HFFc6 (cell line): Measurements from ENCODE around the gene BARX1. TPM values are rescaled to one million over a fixed set of nuclear protein-coding genes. Genes with fewer than 3 reads are reported as not detected.

Source experiments
- DNase-seq: peaks from one replicate; pipeline ENCODE4 v3.0.0-alpha.2; 2018
- H3K27ac Mint-ChIP-seq: 2 replicates; pipeline ENCODE4 v1.8.0; 2020; ENCODE audit warnings: mild to moderate bottlenecking, mixed read lengths
- H3K27me3 Mint-ChIP-seq: 2 replicates; pipeline ENCODE4 v1.8.0; 2021; ENCODE audit warnings: mild to moderate bottlenecking, moderate library complexity, mixed read lengths; ENCODE audit not compliant: insufficient read depth
- H3K36me3 Mint-ChIP-seq: 2 replicates; pipeline ENCODE4 v1.8.0; 2021; ENCODE audit warnings: low read depth, mixed read lengths
- H3K4me1 Mint-ChIP-seq: 2 replicates; pipeline ENCODE4 v1.8.0; 2020; ENCODE audit warnings: low read depth, mixed read lengths
- H3K4me3 Mint-ChIP-seq: 2 replicates; pipeline ENCODE4 v1.8.0; 2020; ENCODE audit warnings: mild to moderate bottlenecking, moderate library complexity, mixed read lengths
- H3K9me3 Mint-ChIP-seq: 2 replicates; pipeline ENCODE4 v1.8.0; 2020; ENCODE audit warnings: mild to moderate bottlenecking, mixed read lengths
- CTCF ChIP-seq: fragments of 200-600 bp; sonication (generic); IDR thresholded peaks from 2 replicates; pipeline ENCODE4 v1.5.0; 2021; ENCODE audit warnings: antibody characterized with exemption, mild to moderate bottlenecking
- total RNA-seq, 6 experiments: library from RNA; stranded (reverse); fragmentation: NEBNext Ultra II Directional; extraction: Animal tissue kit (Norgen Biotek cat#: 25700); gene quantifications; 2 replicates in 1 of 6; 3 replicates in 5 of 6; pipeline ENCODE4 v1.2.3, GENCODE V29; 2021

The BARX1 gene
- total RNA-seq, 6 experiments from 2014 or later = not detected

GRCh38 chr9:93906195-93906880 lies 48.8 kb downstream of the BARX1 start:
- TF ChIP-seq CTCF = no peak
- Mint-ChIP-seq H3K36me3 (no peaks in the 10 kb centered on the region), H3K9me3 (no peaks in the 10 kb centered on the region; the same call in 1 of the 2 replicates), H3K27me3 (peaks cover 17% of the 10 kb centered on the region), H3K4me1 (no peaks in the 10 kb centered on the region), H3K4me3 (no peak overlapping the region), H3K27ac (no peak overlapping the region)
- DNase-seq = no peak

- no peak overlapping the region for H3K27ac Mint-ChIP-seq
- H3K27me3 Mint-ChIP-seq = peaks cover 17% of the 10 kb centered on the region
- no peaks in the 10 kb centered on the region; the same call in 1 of the 2 replicates for H3K36me3 Mint-ChIP-seq
- H3K4me3 Mint-ChIP-seq = no peak overlapping the region
- H3K4me1 Mint-ChIP-seq = no peaks in the 10 kb centered on the region
- peaks cover 3% of the 10 kb centered on the region; the same call in 1 of the 2 replicates for H3K9me3 Mint-ChIP-seq
- no peak for TF ChIP-seq CTCF
- DNase-seq = no peak
Observed at GRCh38 chr9:93905473-93906133, 49.6 kb downstream of the BARX1 start.

GRCh38 chr9:93904649-93905472 lies 50.3 kb downstream of the BARX1 start:
- Mint-ChIP-seq H3K9me3 (peaks cover 10% of the 10 kb centered on the region), H3K4me3 (no peak overlapping the region), H3K27ac (no peak overlapping the region), H3K27me3 (peaks cover 16% of the 10 kb centered on the region), H3K4me1 (no peaks in the 10 kb centered on the region), H3K36me3 (peaks cover 4% of the 10 kb centered on the region; the same call in 1 of the 2 replicates)
- no peak for TF ChIP-seq CTCF
- DNase-seq = no peak

- TF ChIP-seq CTCF = no peak
- H3K27me3 Mint-ChIP-seq = peaks cover 10% of the 10 kb centered on the region
- peaks cover 14% of the 10 kb centered on the region for H3K9me3 Mint-ChIP-seq
- no peak overlapping the region for H3K4me3 Mint-ChIP-seq
- H3K4me1 Mint-ChIP-seq = no peaks in the 10 kb centered on the region
- no peak for DNase-seq
- no peak overlapping the region for H3K27ac Mint-ChIP-seq
- H3K36me3 Mint-ChIP-seq = peaks cover 4% of the 10 kb centered on the region; the same call in 1 of the 2 replicates
Observed at GRCh38 chr9:93903886-93904648, 51.1 kb downstream of the BARX1 start.
